IPS-NIHi7 (cell line): ENCODE results near the gene GALR3.

ENCODE experiments used
- DNase-seq: peaks from one replicate; pipeline ENCODE4 v3.0.0; 2012; ENCODE audit warnings: mixed read lengths; ENCODE audit errors: extremely low spot score

GALR3 gene

GRCh38 chr22:37803195-37803638 lies 20.0 kb upstream of the GALR3 start:
- no peak for DNase-seq

GRCh38 chr22:37803639-37804351 lies 19.4 kb upstream of the GALR3 start:
- no peak for DNase-seq

GRCh38 chr22:37804352-37804880 lies 18.8 kb upstream of the GALR3 start:
- no peak for DNase-seq

GRCh38 chr22:37804881-37805809 lies 18.0 kb upstream of the GALR3 start:
- DNase-seq = peak; percentile 72

GRCh38 chr22:37805810-37806277 lies 17.3 kb upstream of the GALR3 start:
- no peak for DNase-seq

- no peak for DNase-seq
These were observed 16.5 kb upstream of the GALR3 start for GRCh38 chr22:37806409-37807333.

GRCh38 chr22:37807410-37808293 lies 15.5 kb upstream of the GALR3 start, which contains the start of gene GCAT:
Gene GCAT, plus strand, starts transcription at chr22:37807934. Its CDS starts 34 bp downstream, at chr22:37807968.
- DNase-seq = peak; percentile 99

- no peak for DNase-seq
These were observed 14.9 kb upstream of the GALR3 start for GRCh38 chr22:37808294-37808657.

- no peak for DNase-seq
These were observed 13.4 kb upstream of the GALR3 start for GRCh38 chr22:37809672-37810333.

GRCh38 chr22:37811867-37812266 lies 11.3 kb upstream of the GALR3 start:
- no peak for DNase-seq

GRCh38 chr22:37812869-37813678 lies 10.1 kb upstream of the GALR3 start:
- DNase-seq = no peak

- no peak for DNase-seq
These were observed 7.6 kb upstream of the GALR3 start for GRCh38 chr22:37815593-37815992.

GRCh38 chr22:37816543-37817180 lies 6.5 kb upstream of the GALR3 start:
- DNase-seq = no peak

GRCh38 chr22:37817705-37818408 lies 5.3 kb upstream of the GALR3 start:
- DNase-seq = peak; percentile 92

GRCh38 chr22:37818409-37819104 lies 4.6 kb upstream of the GALR3 start:
- peak; percentile 73 for DNase-seq

- DNase-seq = no peak
These were observed 4.1 kb upstream of the GALR3 start for GRCh38 chr22:37819105-37819433.

GRCh38 chr22:37820350-37820749 lies 2.8 kb upstream of the GALR3 start:
- no peak for DNase-seq
